ENCODE results near the gene TCERG1L.

Gene TCERG1L

GRCh38 chr10:131129544-131129943, 182.0 kb downstream of the TCERG1L start:
- Histone ChIP-seq H3K9me3 (ENCODE audit: severe bottlenecking) (no peaks in the 10 kb centered on the region), H3K4me3 (ENCODE audit: low read depth, low read length) (no peak overlapping the region), H3K27me3 (ENCODE audit: insufficient read depth, low read depth, severe bottlenecking) (no peaks in the 10 kb centered on the region), H3K27ac (no peak overlapping the region), H3K36me3 (no peaks in the 10 kb centered on the region)
- TF ChIP-seq CTCF (IDR thresholded peaks at IDR 0.05; ENCODE audit: low read depth, low read length) = no peak
- DNase-seq = no peak

DNA sequence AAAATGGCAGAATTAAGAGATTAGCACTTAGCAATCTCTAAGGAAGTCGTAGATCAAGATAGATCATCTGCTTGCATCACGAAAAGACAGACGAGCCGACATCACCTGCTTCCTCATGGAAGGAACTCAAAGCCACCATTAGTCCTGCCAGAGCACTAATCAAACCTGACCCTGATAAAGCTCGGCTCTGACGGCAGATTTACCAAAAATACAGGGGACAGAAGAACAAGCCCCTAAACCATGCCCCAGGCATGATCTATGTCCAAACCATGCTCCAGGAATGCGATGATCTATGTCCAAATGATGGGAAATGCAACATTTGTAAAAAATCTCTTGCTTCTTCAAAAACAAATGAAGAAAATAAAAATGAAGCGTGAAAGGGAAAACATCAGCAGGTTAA, 182.8 kb downstream of the TCERG1L start:
- no peaks in the 10 kb centered on the region for H3K36me3 ChIP-seq
- no peak overlapping the region for H3K4me3 ChIP-seq (ENCODE audit: low read depth, low read length)
- H3K27ac ChIP-seq = no peak overlapping the region
- no peaks in the 10 kb centered on the region for H3K27me3 ChIP-seq (ENCODE audit: insufficient read depth, low read depth, severe bottlenecking)
- peak; percentile 25 for DNase-seq
- no peaks in the 10 kb centered on the region for H3K9me3 ChIP-seq (ENCODE audit: severe bottlenecking)
- no peak for TF ChIP-seq CTCF (IDR thresholded peaks at IDR 0.05; ENCODE audit: low read depth, low read length)

GRCh38 chr10:131127610-131128009, 183.9 kb downstream of the TCERG1L start:
- no peak for DNase-seq
- TF ChIP-seq CTCF (IDR thresholded peaks at IDR 0.05; ENCODE audit: low read depth, low read length) = no peak
- no peaks in the 10 kb centered on the region for H3K36me3 ChIP-seq
- H3K27ac ChIP-seq = no peak overlapping the region
- H3K4me3 ChIP-seq (ENCODE audit: low read depth, low read length) = no peak overlapping the region
- H3K9me3 ChIP-seq (ENCODE audit: severe bottlenecking) = no peaks in the 10 kb centered on the region
- H3K27me3 ChIP-seq (ENCODE audit: insufficient read depth, low read depth, severe bottlenecking) = no peaks in the 10 kb centered on the region

DNA sequence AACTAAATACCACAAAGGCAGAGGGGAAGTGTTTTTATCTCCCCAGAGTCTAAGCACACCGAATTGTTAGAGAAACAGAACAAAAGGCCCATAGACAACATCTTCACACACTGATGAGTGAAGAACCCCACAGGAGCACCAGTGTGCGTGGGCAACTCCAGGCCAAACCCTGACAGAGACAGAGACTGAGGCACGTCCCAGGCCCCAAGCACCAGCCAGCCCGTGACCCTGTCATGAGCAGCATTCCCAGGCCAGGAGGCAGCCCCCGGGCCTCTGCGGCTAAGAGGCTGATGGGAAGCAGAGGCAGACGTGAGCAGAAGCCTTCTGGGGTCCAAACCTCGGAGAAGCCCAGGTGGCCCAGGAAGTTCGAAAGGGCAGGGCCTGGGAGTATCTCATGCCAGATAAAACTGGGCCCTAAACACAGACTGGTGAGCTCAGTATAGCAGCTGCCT, 184.4 kb downstream of the TCERG1L start:
- H3K9me3 ChIP-seq (ENCODE audit: severe bottlenecking) = peaks cover 3% of the 10 kb centered on the region
- no peak for TF ChIP-seq CTCF (IDR thresholded peaks at IDR 0.05; ENCODE audit: low read depth, low read length)
- no peak overlapping the region for H3K4me3 ChIP-seq (ENCODE audit: low read depth, low read length)
- no peak overlapping the region for H3K27ac ChIP-seq
- H3K36me3 ChIP-seq = no peaks in the 10 kb centered on the region
- no peak for DNase-seq
- no peaks in the 10 kb centered on the region for H3K27me3 ChIP-seq (ENCODE audit: insufficient read depth, low read depth, severe bottlenecking)

DNA sequence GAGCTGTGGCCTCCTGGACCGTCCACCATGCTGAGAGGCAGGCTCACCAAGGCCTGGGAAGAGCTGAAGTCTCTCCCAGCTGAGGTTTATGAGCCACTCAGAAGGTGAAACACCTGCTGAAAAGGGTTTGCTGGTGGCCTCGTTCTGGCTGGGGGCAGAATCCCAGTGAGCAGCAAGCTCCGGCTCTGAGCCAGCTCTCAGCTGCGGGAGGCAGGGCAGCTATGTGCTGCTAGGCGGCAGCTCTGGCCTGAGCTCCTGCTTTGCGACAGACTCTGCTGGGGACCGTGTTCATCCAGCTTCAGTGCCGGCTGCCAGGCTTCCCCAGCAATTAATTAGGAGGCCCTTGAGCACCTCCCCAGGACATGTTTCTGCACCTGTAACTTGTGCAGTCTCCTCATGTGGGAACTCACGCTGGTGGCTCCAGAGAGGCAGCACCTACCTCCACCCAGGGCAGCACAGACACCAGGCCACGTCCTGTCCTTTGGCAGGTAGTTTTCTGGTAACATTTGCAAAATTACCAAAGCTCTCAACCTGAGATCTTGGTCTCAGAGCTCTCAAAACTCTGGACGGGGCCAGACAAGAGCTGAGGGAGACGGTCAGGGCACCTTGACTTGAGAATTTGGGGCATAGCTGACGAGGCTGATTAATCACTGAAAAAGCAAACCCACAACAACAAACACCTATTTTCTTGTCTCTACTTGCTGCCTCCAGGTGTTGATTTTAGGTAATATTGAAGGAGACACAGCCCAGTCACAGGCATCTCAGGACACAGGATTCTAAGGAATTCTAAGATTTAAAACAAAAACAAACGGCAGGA, 185.0 kb downstream of the TCERG1L start:
- Histone ChIP-seq H3K9me3 (ENCODE audit: severe bottlenecking) (peaks cover 3% of the 10 kb centered on the region), H3K27ac (no peak overlapping the region), H3K27me3 (ENCODE audit: insufficient read depth, low read depth, severe bottlenecking) (no peaks in the 10 kb centered on the region), H3K4me3 (ENCODE audit: low read depth, low read length) (no peak overlapping the region), H3K36me3 (no peaks in the 10 kb centered on the region)
- TF ChIP-seq CTCF (IDR thresholded peaks at IDR 0.05; ENCODE audit: low read depth, low read length) = no peak
- DNase-seq = peak; percentile 20

All from WERI-Rb-1 (cell line).